H1 (cell line): Measurements from ENCODE around the gene HDAC8. TPM values are rescaled to one million over a fixed set of nuclear protein-coding genes. Genes with fewer than 3 reads are reported as not detected.

Source experiments
- CTCF ChIA-PET: fragments of 300-600 bp; sonication (Branson Sonifier 250); formaldehyde crosslinking; loops from one replicate; lab custom pipeline; 2021; ENCODE audit not compliant: partially characterized antibody; lab: Charles Lee
- POLR2A ChIA-PET: fragments of 300-600 bp; sonication (Branson Sonifier 250); formaldehyde crosslinking; loops from one replicate; lab custom pipeline; 2021; ENCODE audit warnings: inconsistent platforms; ENCODE audit not compliant: partially characterized antibody; lab: Charles Lee
- DNase-seq, 2 experiments: peaks; one replicate each; pipeline versions ENCODE4 v3.0.0 to v3.0.0-alpha.2; 2010 to 2022; ENCODE audit warnings: low spot score in 2 of 2, low read depth in 1 of 2, mixed read lengths in 1 of 2
- FAIRE-seq: peaks from 2 replicates; lab custom pipeline; 2011; peaks lifted over from hg19 to GRCh38; lab: Jason Lieb, UNC
- H2AFZ ChIP-seq: 2 replicates; pipeline ENCODE4 v1.8.1; 2012; ENCODE audit warnings: low read length, inconsistent platforms
- H2AK5ac ChIP-seq: 2 replicates; pipeline ENCODE4 v1.6.1; 2013; ENCODE audit warnings: low read depth, low read length
- H2BK120ac ChIP-seq: replicated peaks from 2 replicates; pipeline ENCODE3; 2013; ENCODE audit warnings: low read depth, low read length, inconsistent platforms
- H2BK12ac ChIP-seq: 2 replicates; pipeline ENCODE4 v1.6.1; 2013; ENCODE audit warnings: low read depth, low read length
- H2BK15ac ChIP-seq: 2 replicates; pipeline ENCODE4 v1.6.1; 2013; ENCODE audit warnings: low read length
- H2BK20ac ChIP-seq: 2 replicates; pipeline ENCODE4 v1.6.1; 2013; ENCODE audit warnings: low read length
- H2BK5ac ChIP-seq: 2 replicates; pipeline ENCODE4 v1.6.1; 2013; ENCODE audit warnings: low read depth, low read length
- H3K14ac ChIP-seq: 2 replicates; pipeline ENCODE4 v1.6.1; 2013; ENCODE audit warnings: inconsistent platforms; ENCODE audit not compliant: insufficient read length
- H3K18ac ChIP-seq: 2 replicates; pipeline ENCODE4 v1.6.1; 2013; ENCODE audit warnings: low read length; ENCODE audit errors: extremely low read depth
- H3K23ac ChIP-seq: 2 replicates; pipeline ENCODE4 v1.6.1; 2013; ENCODE audit warnings: inconsistent platforms; ENCODE audit not compliant: insufficient read length
- H3K23me2 ChIP-seq: 2 replicates; pipeline ENCODE4 v1.6.1; 2013; ENCODE audit warnings: low read depth, low read length
- H3K27ac ChIP-seq: 2 replicates; pipeline ENCODE4 v1.6.1; 2011; ENCODE audit warnings: low read depth, low read length, inconsistent platforms
- H3K27me3 ChIP-seq, 4 experiments: replicated peaks in 1 of 4; 1 replicate in 1 of 4; 2 replicates in 3 of 4; pipeline versions ENCODE4 v1.6.1 to v1.8.1; 2011 to 2013; ENCODE audit warnings: low read length in 3 of 4, mild to moderate bottlenecking in 3 of 4, inconsistent platforms in 2 of 4, mixed read lengths in 2 of 4, moderate library complexity in 1 of 4; ENCODE audit not compliant: control insufficient read depth in 3 of 4, insufficient read depth in 3 of 4; ENCODE audit errors: extremely low read depth in 1 of 4
- H3K36me3 ChIP-seq, 4 experiments: 2 replicates each; pipeline versions ENCODE4 v1.6.1 to v1.8.1; 2011 to 2013; ENCODE audit warnings: mild to moderate bottlenecking in 4 of 4, low read length in 3 of 4, moderate library complexity in 2 of 4, control low read depth in 1 of 4, inconsistent platforms in 1 of 4; ENCODE audit not compliant: insufficient read depth in 4 of 4, control insufficient read depth in 2 of 4
- H3K4ac ChIP-seq: replicated peaks from 2 replicates; pipeline ENCODE3; 2013; ENCODE audit warnings: low read length, low read depth, mixed read lengths, inconsistent platforms; ENCODE audit not compliant: insufficient read length
- H3K4me1 ChIP-seq, 4 experiments: replicated peaks in 1 of 4; 1 replicate in 1 of 4; 2 replicates in 3 of 4; pipeline versions ENCODE4 v1.6.1 to v1.8.1; 2011 to 2013; ENCODE audit warnings: low read length in 3 of 4, inconsistent platforms in 2 of 4, mixed read lengths in 1 of 4; ENCODE audit not compliant: insufficient read depth in 4 of 4, control insufficient read depth in 3 of 4
- H3K4me2 ChIP-seq, 2 experiments: 2 replicates each; pipeline versions ENCODE4 v1.6.1 to v1.8.1; 2011 to 2013; ENCODE audit warnings: low read depth in 2 of 2, low read length in 2 of 2, control low read depth in 1 of 2, inconsistent platforms in 1 of 2, mild to moderate bottlenecking in 1 of 2; ENCODE audit not compliant: insufficient read depth in 1 of 2
- H3K4me3 ChIP-seq, 4 experiments: fragments of 200-600, 300-600 bp in 1 of 4; sonication (generic), shearing (Covaris generic), sonication (Bioruptor Twin) in 1 of 4; 2 replicates each; pipeline versions ENCODE4 v1.5.1 to v1.8.1; 2011 to 2016; ENCODE audit warnings: low read length in 4 of 4, low read depth in 3 of 4, control low read depth in 2 of 4, inconsistent platforms in 2 of 4, mild to moderate bottlenecking in 2 of 4, mixed read lengths in 1 of 4, moderate library complexity in 1 of 4; ENCODE audit not compliant: insufficient read depth in 2 of 4; ENCODE audit errors: extremely low read depth in 1 of 4
- H3K56ac ChIP-seq: replicated peaks from 2 replicates; pipeline ENCODE3; 2013; ENCODE audit warnings: low read depth, mild to moderate bottlenecking, mixed read lengths, low read length, inconsistent platforms; ENCODE audit not compliant: insufficient read length
- H3K79me1 ChIP-seq: 2 replicates; pipeline ENCODE4 v1.6.1; 2013; ENCODE audit warnings: low read depth, low read length, control low read depth
- H3K79me2 ChIP-seq, 2 experiments: 2 replicates each; pipeline versions ENCODE4 v1.6.1 to v1.8.1; 2012 to 2013; ENCODE audit warnings: low read length in 2 of 2, mild to moderate bottlenecking in 2 of 2, inconsistent platforms in 1 of 2; ENCODE audit not compliant: insufficient read depth in 2 of 2, control insufficient read depth in 1 of 2
- H3K9ac ChIP-seq, 4 experiments: replicated peaks in 1 of 4; 1 replicate in 1 of 4; 2 replicates in 3 of 4; pipeline versions ENCODE4 v1.6.1 to v1.8.1; 2011 to 2013; ENCODE audit warnings: low read depth in 3 of 4, low read length in 3 of 4, control low read depth in 2 of 4, mild to moderate bottlenecking in 2 of 4, moderate library complexity in 2 of 4, inconsistent platforms in 1 of 4; ENCODE audit errors: extremely low read depth in 1 of 4
- H3K9me3 ChIP-seq, 2 experiments: 2 replicates each; pipeline versions ENCODE4 v1.6.1 to v1.8.1; 2012 to 2013; ENCODE audit warnings: mild to moderate bottlenecking in 2 of 2, moderate library complexity in 2 of 2, control low read depth in 1 of 2, inconsistent platforms in 1 of 2, low read depth in 1 of 2, low read length in 1 of 2, mixed read lengths in 1 of 2; ENCODE audit not compliant: insufficient read depth in 2 of 2
- H4K20me1 ChIP-seq, 2 experiments: replicated peaks in 1 of 2; 2 replicates each; pipeline versions ENCODE3 to v1.8.1; 2011 to 2013; ENCODE audit warnings: inconsistent platforms in 2 of 2, low read length in 2 of 2, mild to moderate bottlenecking in 1 of 2; ENCODE audit not compliant: insufficient read depth in 2 of 2, control insufficient read depth in 1 of 2
- H4K5ac ChIP-seq: 2 replicates; pipeline ENCODE4 v1.6.1; 2013; ENCODE audit warnings: low read length, low read depth, mixed read lengths, inconsistent platforms; ENCODE audit not compliant: insufficient read length
- H4K8ac ChIP-seq: 2 replicates; pipeline ENCODE4 v1.8.0; 2013; ENCODE audit warnings: mild to moderate bottlenecking, moderate library complexity, low read length, inconsistent platforms; ENCODE audit not compliant: insufficient read depth; ENCODE audit errors: extremely low read depth
- H4K91ac ChIP-seq: replicated peaks from 2 replicates; pipeline ENCODE3; 2013; ENCODE audit warnings: low read length, mixed read lengths, inconsistent platforms; ENCODE audit not compliant: insufficient read length
- TCF12 ChIP-seq: IDR thresholded peaks from 2 replicates; pipeline ENCODE4 v1.6.1; 2011; ENCODE audit warnings: low read depth, mild to moderate bottlenecking, low read length
- WGBS, 2 experiments: shearing (Covaris generic) in 1 of 2; methylation state at CpG; one replicate each; pipeline versions ENCODE4 v1.1.6 to v1.1.7; 2013 to 2015; ENCODE audit warnings: low lambda C conversion rate in 2 of 2, mixed read lengths in 2 of 2, inconsistent platforms in 1 of 2, low coverage in 1 of 2, missing lambda C conversion rate in 1 of 2; ENCODE audit not compliant: insufficient replicate concordance in 2 of 2, insufficient coverage in 1 of 2, insufficient read length in 1 of 2; ENCODE audit errors: extremely low coverage in 1 of 2, missing lambda C conversion rate in 1 of 2; 5-methylcytosine and 5-hydroxymethylcytosine counted together
- polyA plus RNA-seq, 7 experiments: library from polyadenylated mRNA; depleted of rRNA in 3 of 7; stranded (reverse) in 5 of 7; unstranded in 2 of 7; fragments of >200 nt in 5 of 7; fragments of 200-250 nt in 2 of 7; gene quantifications; 1 replicate in 5 of 7; 2 replicates in 1 of 7; 4 replicates in 1 of 7; pipeline versions ENCODE4 v1.2.1 to v1.2.3, GENCODE V29; 2011 to 2013; ENCODE audit warnings: missing spikeins in 2 of 7, mixed read lengths in 2 of 7
- total RNA-seq: library from RNA; stranded (reverse); fragmentation: NEBNext Ultra II Directional; extraction: Animal tissue kit (Norgen Biotek cat#: 25700); gene quantifications from 2 replicates; pipeline ENCODE4 v1.2.1, GENCODE V29; 2021

Gene HDAC8
- total and polyA plus RNA-seq, 2 of the 8 experiments (the other 6 are each of a cell fraction or from before 2014, with no cell fraction given): 9.7 to 20.3 TPM

DNA sequence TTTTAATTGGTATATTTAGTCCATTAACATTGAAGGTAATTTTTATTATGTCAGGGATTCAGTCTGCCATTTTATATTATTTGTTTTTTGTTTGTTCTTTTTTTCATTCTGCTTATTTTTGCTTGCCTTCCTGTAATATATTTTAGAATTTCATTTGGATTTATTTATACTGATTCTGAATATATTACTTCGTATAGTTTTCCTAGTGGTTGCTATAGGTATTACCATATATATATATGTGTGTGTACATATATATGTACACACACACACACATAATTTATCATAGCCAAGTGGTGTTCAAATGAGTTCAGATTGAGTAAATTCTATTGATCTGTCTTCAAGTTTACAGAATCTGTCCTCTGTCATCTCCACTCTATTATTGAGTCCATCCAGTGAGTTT is 278.1 kb downstream of the HDAC8 start:
- H3K27me3 ChIP-seq: no peaks in the 10 kb centered on the region
- H4K91ac ChIP-seq: no peak overlapping the region
- no peaks in the 10 kb centered on the region for H3K79me2 ChIP-seq
- no peak overlapping the region for H3K4me3 ChIP-seq
- H3K79me1 ChIP-seq: no peaks in the 10 kb centered on the region
- no peak overlapping the region for H2AK5ac ChIP-seq
- no peaks in the 10 kb centered on the region for H3K36me3 ChIP-seq
- no peak overlapping the region for H3K4me2 ChIP-seq
- H2BK120ac ChIP-seq: no peak overlapping the region
- H2BK5ac ChIP-seq: no peak overlapping the region
- no peak overlapping the region for H2AFZ ChIP-seq
- no peak overlapping the region for H4K8ac ChIP-seq
- no peak overlapping the region for H2BK12ac ChIP-seq
- no peaks in the 10 kb centered on the region for H3K9me3 ChIP-seq
- no peak overlapping the region for H3K9ac ChIP-seq
- no peak overlapping the region for H2BK20ac ChIP-seq
- CTCF ChIA-PET: no interaction called here
- FAIRE-seq: no peak
- no peak overlapping the region for H3K18ac ChIP-seq
- no peak for DNase-seq
- no peak overlapping the region for H3K27ac ChIP-seq
- H3K23me2 ChIP-seq: no peaks in the 10 kb centered on the region
- no peak for TF ChIP-seq TCF12
- no peak overlapping the region for H3K56ac ChIP-seq
- no peak overlapping the region for H3K14ac ChIP-seq
- no peaks in the 10 kb centered on the region for H4K20me1 ChIP-seq
- H4K5ac ChIP-seq: no peak overlapping the region
- H3K23ac ChIP-seq: no peak overlapping the region
- POLR2A ChIA-PET: interaction anchor here (0.6 to 1.6 kb wide), 2 partner anchors 16 to 22 kb away, joined by 3 to 4 read pairs; no protein-coding TSS in a partner anchor
- no peak overlapping the region for H2BK15ac ChIP-seq
- no peak overlapping the region for H3K4ac ChIP-seq
- H3K4me1 ChIP-seq: no peaks in the 10 kb centered on the region
- whole genome bisulfite sequencing, 2 experiments: 69% methylated on average over 1 of the region's 1 CpG; no CpG with 5 or more reads in 1 of the 2 experiments
